Astrocyte of the spinal cord (primary cell): Measurements from ENCODE around the gene TTN.

Source experiments
- DNase-seq: peaks from one replicate; pipeline ENCODE4 v3.0.0; 2011; ENCODE audit warnings: low read depth, low spot score
- H3K4me3 ChIP-seq: 2 replicates; pipeline ENCODE4 v1.5.1; 2011; ENCODE audit warnings: low read depth, mild to moderate bottlenecking, low read length, moderate library complexity
- CTCF ChIP-seq: IDR thresholded peaks from 2 replicates; pipeline ENCODE4 v1.5.1; 2012; ENCODE audit warnings: low read depth, mild to moderate bottlenecking, low read length, inconsistent platforms
- in situ Hi-C: cut with HindIII; loops from 2 replicates; pipeline ENCODE4 v1.10.0; 2017; ENCODE audit warnings: low sequenced_read_pairs

The TTN gene

GRCh38 chr2:178734518-178734917, 72.7 kb downstream of the TTN start:
- TF ChIP-seq CTCF: no peak
- in situ Hi-C loops: no loop called here
- no peak overlapping the region for H3K4me3 ChIP-seq
- no peak for DNase-seq

DNA sequence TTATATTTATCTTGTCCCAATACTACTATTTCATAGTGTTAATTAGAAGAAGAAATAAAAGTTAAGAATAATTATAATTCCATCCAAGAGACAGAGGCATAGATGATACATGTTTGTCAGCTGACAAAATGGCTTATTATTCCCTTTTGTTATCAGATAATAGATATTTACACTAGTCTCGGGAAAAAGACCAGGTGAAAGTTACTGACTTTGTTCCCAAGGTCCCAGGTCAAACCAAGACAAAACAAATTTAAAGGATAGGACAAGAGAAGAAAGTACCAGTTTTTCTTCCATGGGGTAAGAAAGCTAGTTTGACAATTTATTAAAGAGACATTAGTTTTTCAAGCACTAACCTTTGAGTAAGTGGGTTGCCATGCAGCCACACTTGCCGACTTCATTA, 73.2 kb downstream of the TTN start:
- no peak for TF ChIP-seq CTCF
- in situ Hi-C loops: no loop called here
- DNase-seq: no peak
- H3K4me3 ChIP-seq: no peak overlapping the region

DNA sequence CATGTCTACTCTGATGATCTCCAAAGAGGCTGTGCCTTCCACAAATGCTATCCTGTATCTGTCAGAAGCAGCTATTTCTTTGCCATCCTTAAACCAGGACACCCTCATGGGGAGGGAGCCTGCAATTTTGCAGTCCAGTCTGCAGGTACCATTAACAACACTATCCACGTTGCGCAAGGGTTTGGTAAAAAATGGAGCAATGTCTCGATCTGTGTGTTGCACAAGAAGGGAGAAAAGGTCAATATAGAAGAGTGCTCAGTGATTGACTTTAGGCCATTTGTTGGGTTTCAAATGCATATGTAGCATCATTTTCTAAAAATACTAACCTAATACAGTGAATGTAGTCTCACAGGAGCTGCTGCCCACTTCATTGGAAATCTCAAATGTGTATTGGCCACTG, 74.3 kb downstream of the TTN start:
- no peak overlapping the region for H3K4me3 ChIP-seq
- in situ Hi-C loops: no loop called here
- TF ChIP-seq CTCF: no peak
- DNase-seq: no peak

GRCh38 chr2:178731300-178731699, 75.9 kb downstream of the TTN start:
- in situ Hi-C loops: no loop called here
- no peak for TF ChIP-seq CTCF
- DNase-seq: no peak
- no peak overlapping the region for H3K4me3 ChIP-seq

DNA sequence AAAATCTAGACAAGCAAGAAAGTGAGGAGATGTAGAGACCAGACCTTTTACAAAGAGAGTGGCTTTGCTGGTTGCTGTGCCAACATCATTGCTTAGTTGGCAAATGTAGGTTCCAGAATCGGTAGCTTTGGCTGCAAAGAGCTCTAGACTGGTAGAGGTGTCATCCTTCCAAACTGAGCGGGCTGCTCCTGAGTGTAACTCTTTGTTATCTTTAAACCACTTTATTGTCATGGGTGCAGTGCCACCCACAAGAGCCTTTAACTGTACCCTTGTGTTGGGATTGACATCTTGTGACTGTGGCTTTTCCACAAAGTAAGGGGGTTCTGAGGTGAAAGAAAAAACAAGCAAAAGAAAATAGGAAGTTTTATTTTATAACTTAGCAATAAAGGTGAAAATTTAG, 77.2 kb downstream of the TTN start:
- no peak for TF ChIP-seq CTCF
- no peak overlapping the region for H3K4me3 ChIP-seq
- in situ Hi-C loops: no loop called here
- no peak for DNase-seq

- no peak overlapping the region for H3K4me3 ChIP-seq
- no peak for DNase-seq
- TF ChIP-seq CTCF: no peak
- in situ Hi-C loops: no loop called here
Measured at GRCh38 chr2:178723786-178724346, 83.4 kb downstream of the TTN start.

DNA sequence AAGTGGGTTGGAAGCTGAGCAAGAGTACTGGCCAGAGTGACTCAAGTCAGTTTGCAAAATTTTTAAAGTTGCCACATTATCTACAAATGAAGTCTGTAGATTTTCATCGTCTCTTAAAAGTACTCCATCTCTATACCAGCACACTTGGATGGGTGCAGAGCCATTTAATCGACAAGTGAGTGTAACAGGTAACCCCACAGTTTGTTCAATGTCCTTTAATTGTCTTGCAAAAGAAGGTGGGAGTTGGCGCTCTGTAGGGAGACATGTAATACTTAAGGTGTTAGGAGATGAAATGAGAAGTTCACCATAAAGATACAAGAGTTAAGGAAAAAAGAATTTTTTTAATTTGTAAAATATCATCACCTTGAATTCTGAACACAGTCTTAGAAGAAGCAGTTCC, 84.9 kb downstream of the TTN start:
- in situ Hi-C loops: no loop called here
- TF ChIP-seq CTCF: no peak
- DNase-seq: no peak
- H3K4me3 ChIP-seq: no peak overlapping the region
